ENCODE data around the gene OR1A2.

GRCh38 chr17:3208484-3208883 is 11.2 kb downstream of the OR1A2 start:
- TF ChIP-seq, protein P1, sequence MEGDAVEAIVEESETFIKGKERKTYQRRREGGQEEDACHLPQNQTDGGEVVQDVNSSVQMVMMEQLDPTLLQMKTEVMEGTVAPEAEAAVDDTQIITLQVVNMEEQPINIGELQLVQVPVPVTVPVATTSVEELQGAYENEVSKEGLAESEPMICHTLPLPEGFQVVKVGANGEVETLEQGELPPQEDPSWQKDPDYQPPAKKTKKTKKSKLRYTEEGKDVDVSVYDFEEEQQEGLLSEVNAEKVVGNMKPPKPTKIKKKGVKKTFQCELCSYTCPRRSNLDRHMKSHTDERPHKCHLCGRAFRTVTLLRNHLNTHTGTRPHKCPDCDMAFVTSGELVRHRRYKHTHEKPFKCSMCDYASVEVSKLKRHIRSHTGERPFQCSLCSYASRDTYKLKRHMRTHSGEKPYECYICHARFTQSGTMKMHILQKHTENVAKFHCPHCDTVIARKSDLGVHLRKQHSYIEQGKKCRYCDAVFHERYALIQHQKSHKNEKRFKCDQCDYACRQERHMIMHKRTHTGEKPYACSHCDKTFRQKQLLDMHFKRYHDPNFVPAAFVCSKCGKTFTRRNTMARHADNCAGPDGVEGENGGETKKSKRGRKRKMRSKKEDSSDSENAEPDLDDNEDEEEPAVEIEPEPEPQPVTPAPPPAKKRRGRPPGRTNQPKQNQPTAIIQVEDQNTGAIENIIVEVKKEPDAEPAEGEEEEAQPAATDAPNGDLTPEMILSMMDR (IDR thresholded peaks at IDR 0.05): no peak
- TF ChIP-seq POLR2A (IDR thresholded peaks at IDR 0.05): no peak
- no peak for TF ChIP-seq EP300 (IDR thresholded peaks at IDR 0.05)
- TF ChIP-seq POLR2AphosphoS5 (IDR thresholded peaks at IDR 0.05): no peak

All from gastroesophageal sphincter (tissue), 3 donors.